HEK293T (cell line): ENCODE results near the gene LCN15.

Experiments used
- CTCF ChIA-PET: fragments of 350-600 bp; formaldehyde crosslinking; extraction: SDS; loops from one replicate; lab custom pipeline; 2021; ENCODE audit warnings: antibody characterized with exemption, inconsistent platforms; lab: Yijun Ruan, JAX
- POLR2A ChIA-PET: fragments of 350-600 bp; formaldehyde crosslinking; extraction: SDS; loops from one replicate; lab custom pipeline; 2020; ENCODE audit warnings: antibody characterized with exemption, inconsistent platforms; lab: Yijun Ruan, JAX
- DNase-seq: peaks from one replicate; pipeline ENCODE4 v3.0.0; 2012; ENCODE audit warnings: mixed read lengths; ENCODE audit errors: extremely low spot score
- ARNT ChIP-seq: fragments of 450-650 bp; IDR thresholded peaks from 2 replicates; pipeline ENCODE4 v1.6.1; 2017; ENCODE audit warnings: mild to moderate bottlenecking
- BHLHE40 ChIP-seq: fragments of 450-650 bp; IDR thresholded peaks from 2 replicates; pipeline ENCODE4 v1.6.1; 2016; ENCODE audit warnings: mild to moderate bottlenecking, moderate library complexity, borderline replicate concordance
- CTBP1 ChIP-seq: fragments of 450-650 bp; IDR thresholded peaks from 2 replicates; pipeline ENCODE4 v1.6.1; 2016; ENCODE audit warnings: borderline replicate concordance
- ELF4 ChIP-seq: fragments of 450-650 bp; IDR thresholded peaks from 2 replicates; pipeline ENCODE4 v1.6.1; 2017; ENCODE audit warnings: antibody characterized with exemption
- FOXA1 ChIP-seq: fragments of 450-650 bp; IDR thresholded peaks from 2 replicates; pipeline ENCODE4 v1.6.1; 2016; ENCODE audit warnings: mild to moderate bottlenecking
- FOXK2 ChIP-seq: fragments of 450-650 bp; IDR thresholded peaks from 2 replicates; pipeline ENCODE4 v1.6.1; 2016; ENCODE audit warnings: mild to moderate bottlenecking
- FOXM1 ChIP-seq: fragments of 450-650 bp; IDR thresholded peaks from 2 replicates; pipeline ENCODE4 v1.6.1; 2017; ENCODE audit warnings: mild to moderate bottlenecking, borderline replicate concordance
- HDGF ChIP-seq: fragments of 450-650 bp; IDR thresholded peaks from 2 replicates; pipeline ENCODE4 v1.6.1; 2017; ENCODE audit warnings: antibody characterized with exemption, borderline replicate concordance
- L3MBTL2 ChIP-seq: fragments of 450-650 bp; conservative IDR thresholded peaks from 2 replicates; pipeline ENCODE4 v1.6.1; 2016; ENCODE audit warnings: mild to moderate bottlenecking
- LEF1 ChIP-seq: fragments of 450-650 bp; IDR thresholded peaks from 2 replicates; pipeline ENCODE4 v1.6.1; 2017; ENCODE audit warnings: mild to moderate bottlenecking, borderline replicate concordance
- NFRKB ChIP-seq: fragments of 450-650 bp; IDR thresholded peaks from 2 replicates; pipeline ENCODE4 v1.6.1; 2016; ENCODE audit warnings: mild to moderate bottlenecking, moderate library complexity
- PKNOX1 ChIP-seq: fragments of 450-650 bp; IDR thresholded peaks from 2 replicates; pipeline ENCODE4 v1.6.1; 2016
- SP1 ChIP-seq: fragments of 450-650 bp; IDR thresholded peaks from 2 replicates; pipeline ENCODE4 v1.6.1; 2017
- SUZ12 ChIP-seq: fragments of 450-650 bp; IDR thresholded peaks from 2 replicates; pipeline ENCODE4 v1.6.1; 2016; ENCODE audit warnings: mild to moderate bottlenecking
- TARDBP ChIP-seq: fragments of 450-650 bp; IDR thresholded peaks from 2 replicates; pipeline ENCODE4 v1.6.1; 2016
- ZNF384 ChIP-seq: fragments of 450-650 bp; IDR thresholded peaks from 2 replicates; pipeline ENCODE4 v1.6.1; 2016

The LCN15 gene

DNA sequence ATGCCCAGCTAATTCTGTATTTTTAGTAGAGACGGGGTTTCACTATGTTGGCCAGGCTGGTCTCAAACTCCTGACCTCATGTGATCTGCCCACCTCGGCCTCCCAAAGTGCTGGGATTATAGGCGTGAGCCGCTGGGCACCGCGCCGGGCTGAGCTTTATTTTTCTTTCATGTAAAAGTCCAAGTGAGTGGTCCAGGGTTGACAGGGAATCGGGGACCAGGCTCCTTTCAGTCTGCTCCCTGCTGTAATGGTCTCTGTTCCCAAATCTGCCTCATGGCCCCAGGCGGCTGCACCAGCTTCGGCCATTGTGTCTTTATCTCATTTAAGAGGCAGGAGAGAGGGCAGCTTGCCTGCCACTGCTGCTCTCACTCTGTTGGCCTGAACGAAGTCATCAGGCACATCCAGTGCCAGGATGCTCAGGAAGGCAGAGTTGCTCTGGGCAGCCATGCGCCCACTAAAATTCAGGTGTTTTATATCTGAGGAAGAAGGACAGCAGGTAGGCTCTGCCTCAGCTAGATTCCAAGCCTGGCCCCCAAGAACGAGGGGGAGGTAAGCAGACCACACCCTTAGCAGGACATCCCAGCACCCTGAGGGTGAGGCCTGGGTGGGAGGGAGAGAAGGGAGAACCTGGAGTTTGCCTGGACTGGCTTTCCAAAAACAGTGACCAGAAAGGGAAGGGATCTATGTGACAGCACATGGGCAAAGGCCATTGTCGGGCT is 30.1 kb upstream of the LCN15 start:
- TF ChIP-seq FOXK2 (no peak), PKNOX1 (no peak), ELF4 (no peak), CTBP1 (no peak), BHLHE40 (no peak), SUZ12 (no peak), FOXM1 (no peak), SP1 (no peak), HDGF (no peak), ARNT (no peak), TARDBP (no peak), FOXA1 (no peak), ZNF384 (no peak), LEF1 (no peak)
- POLR2A ChIA-PET, result interaction anchor here (1.8 kb wide), 1 partner anchor 11 kb away, joined by 7 read pairs; no protein-coding TSS in a partner anchor
- CTCF ChIA-PET, result interaction anchor here (0.8 to 1.1 kb wide), 2 partner anchors 154 to 235 kb away, joined by 3 read pairs; no protein-coding TSS in a partner anchor
- no peak for DNase-seq

DNA sequence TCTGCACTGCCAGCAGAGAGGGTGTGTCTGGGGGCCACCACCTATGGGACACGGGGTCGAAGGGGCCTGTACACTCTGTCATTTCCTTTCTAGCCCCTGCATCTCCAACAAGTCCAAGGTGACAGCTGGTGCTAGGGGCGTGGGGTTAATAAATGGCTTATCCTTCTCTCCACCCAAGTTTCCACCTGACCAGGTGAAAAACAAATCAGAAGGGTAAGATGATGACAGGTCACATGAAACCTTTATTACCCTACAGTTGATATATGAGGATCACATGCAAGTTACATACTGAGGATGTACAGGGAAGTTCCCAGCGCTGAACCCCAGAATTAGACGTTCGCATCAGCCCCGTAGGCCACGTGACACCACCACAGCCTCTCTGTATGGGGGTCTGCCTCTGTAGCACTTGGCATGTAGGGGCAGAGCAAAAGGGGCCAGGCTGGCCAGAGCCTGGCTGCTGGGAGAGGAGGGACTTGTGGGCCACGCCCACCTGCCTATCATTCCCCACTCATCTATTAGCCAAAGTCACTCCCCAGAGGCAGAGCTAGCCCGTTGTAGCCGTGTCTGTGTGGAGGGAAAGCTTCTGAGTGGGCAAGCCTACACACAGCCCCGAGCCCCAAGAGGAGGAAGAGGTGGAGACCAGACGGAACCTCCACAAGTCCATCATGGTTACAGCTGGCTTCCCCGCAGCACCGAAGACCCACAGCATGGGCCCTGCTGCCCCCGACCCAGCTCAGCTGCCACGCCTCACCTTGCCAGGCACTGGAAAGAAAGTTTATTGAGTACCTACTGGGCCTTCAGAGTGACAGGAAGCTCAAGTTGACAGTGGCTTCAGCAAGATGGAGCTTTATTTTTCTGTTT is 29.0 kb upstream of the LCN15 start:
- peak; percentile 73; the same call in 1 of the 2 replicates for TF ChIP-seq PKNOX1
- TF ChIP-seq FOXA1, result no peak
- DNase-seq, result no peak
- POLR2A ChIA-PET, result interaction anchor here (1.8 kb wide), 1 partner anchor 13 kb away, joined by 7 read pairs; no protein-coding TSS in a partner anchor
- CTCF ChIA-PET, result interaction anchor here (0.8 to 1.1 kb wide), 3 partner anchors 14 to 236 kb away, joined by 3 read pairs; partner anchors contain the start of gene RABL6

DNA sequence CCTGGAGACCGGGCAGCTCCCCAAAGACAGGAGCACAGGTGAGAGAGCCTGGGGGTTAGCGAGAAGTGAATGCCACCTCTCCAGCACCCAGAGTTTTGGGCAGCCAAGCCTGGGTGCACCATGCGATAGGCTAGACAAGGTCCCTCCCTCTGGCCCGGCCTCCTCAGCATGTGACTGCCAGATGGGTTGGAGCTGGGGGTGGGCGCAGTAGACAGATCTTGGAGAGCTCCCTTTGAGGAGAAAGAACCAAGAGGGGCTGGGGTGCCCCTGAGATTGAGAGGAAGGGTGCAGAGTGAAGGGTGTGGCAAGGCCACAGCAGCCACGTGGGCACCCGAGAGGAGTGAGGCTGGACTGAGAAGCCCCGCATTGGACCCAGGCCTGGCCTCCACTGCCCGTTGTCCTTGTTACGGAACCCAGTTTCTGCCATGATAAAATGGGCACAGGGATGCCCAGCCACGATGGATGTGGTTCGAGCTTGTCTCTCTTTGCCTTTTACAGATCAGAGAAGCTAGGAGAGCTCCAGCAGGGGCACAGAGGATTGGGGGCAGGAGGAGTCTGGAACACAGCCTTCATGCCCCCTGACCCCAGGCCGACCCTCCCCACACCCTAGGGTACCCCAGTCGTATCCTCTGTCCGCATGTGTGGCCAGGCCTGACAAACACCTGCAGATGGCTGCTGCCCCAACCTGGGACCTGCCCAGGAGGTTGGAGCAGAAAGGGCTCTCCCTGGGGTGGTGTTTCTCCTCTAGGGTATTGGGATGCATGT is 28.2 kb upstream of the LCN15 start:
- POLR2A ChIA-PET, result interaction anchor here (1.1 kb wide), 1 partner anchor 16 kb away, joined by 3 read pairs; no protein-coding TSS in a partner anchor
- CTCF ChIA-PET, result interaction anchor here (0.9 kb wide), 1 partner anchor 15 kb away, joined by 3 read pairs; the partner anchor contains the start of gene RABL6
- TF ChIP-seq ELF4 (no peak), L3MBTL2 (no peak), ARNT (no peak), BHLHE40 (no peak), HDGF (no peak), CTBP1 (no peak), FOXK2 (no peak), FOXM1 (no peak), LEF1 (no peak), ZNF384 (no peak), NFRKB (no peak)
- no peak for DNase-seq

DNA sequence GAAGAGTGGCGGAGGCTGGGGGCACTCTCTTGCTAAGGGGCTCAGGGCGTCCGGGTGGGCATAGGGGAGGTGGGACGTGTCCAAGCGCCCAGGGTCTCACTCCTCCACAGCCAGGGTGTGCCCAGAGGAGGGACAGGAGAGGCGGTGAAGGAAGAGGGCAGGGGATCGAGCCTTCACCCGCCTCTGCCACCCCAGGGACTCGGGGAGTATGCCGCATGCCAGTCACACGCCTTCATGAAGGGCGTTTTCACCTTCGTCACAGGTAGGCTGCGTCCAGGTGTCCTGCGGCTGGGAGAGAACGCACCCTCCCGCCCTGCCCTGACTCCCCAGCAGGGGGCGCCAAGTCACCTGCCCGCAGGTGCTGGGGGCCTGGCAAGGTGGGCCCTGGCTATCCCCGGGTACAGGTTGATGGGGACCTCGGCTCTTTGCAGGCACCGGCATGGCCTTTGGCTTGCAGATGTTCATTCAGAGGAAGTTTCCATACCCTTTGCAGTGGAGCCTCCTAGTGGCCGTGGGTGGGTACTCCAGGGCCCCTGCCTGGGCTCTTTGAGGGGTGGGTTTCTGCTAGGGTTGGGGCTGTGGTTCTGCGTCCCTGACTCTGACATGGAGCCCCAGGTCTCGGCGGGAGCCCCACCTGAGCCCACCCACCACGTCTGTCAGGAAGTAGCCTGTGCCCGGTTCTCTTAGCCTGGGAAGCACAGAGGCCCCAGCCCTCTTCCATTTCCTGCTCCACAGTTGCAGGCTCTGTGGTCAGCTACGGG is 27.4 kb upstream of the LCN15 start:
- CTCF ChIA-PET, result no interaction called here
- POLR2A ChIA-PET, result interaction anchor here (1.1 kb wide), 1 partner anchor 16 kb away, joined by 3 read pairs; no protein-coding TSS in a partner anchor
- TF ChIP-seq CTBP1 (peak; percentile 67; the same call in 1 of the 2 replicates), L3MBTL2 (peak; percentile 48; the same call in 1 of the 2 replicates), SUZ12 (no peak)
- DNase-seq, result no peak

GRCh38 chr9:136790640-136791515 is 26.6 kb upstream of the LCN15 start, which contains the start of gene TMEM141:
Gene TMEM141 (plus strand): TSS chr9:136791344. CDS start chr9:136791371, 27 bp downstream.
- peak; percentile 95 for DNase-seq
- TF ChIP-seq SP1 (no peak), PKNOX1 (peak; percentile 31; the same call in 1 of the 2 replicates), L3MBTL2 (peak; percentile 83), CTBP1 (no peak), ZNF384 (no peak), ELF4 (no peak), TARDBP (no peak)
- ChIA-PET POLR2A (interaction anchor here (1.0 to 1.2 kb wide), 3 partner anchors 10 to 339 kb away, joined by 3 to 5 read pairs (median 5); partner anchors contain the start of gene ABCA2), CTCF (interaction anchor here (0.6 to 1.0 kb wide), 2 partner anchors 10 to 24 kb away, joined by 3 to 4 read pairs; no protein-coding TSS in a partner anchor)
